ENCODE data around the gene CHRNA4.
"Not testable (repeated sequence)": the region's sequence is repeated elsewhere in the genome, so short reads cannot be mapped to it uniquely, and the experiment has no call there.

Gene CHRNA4

DNA sequence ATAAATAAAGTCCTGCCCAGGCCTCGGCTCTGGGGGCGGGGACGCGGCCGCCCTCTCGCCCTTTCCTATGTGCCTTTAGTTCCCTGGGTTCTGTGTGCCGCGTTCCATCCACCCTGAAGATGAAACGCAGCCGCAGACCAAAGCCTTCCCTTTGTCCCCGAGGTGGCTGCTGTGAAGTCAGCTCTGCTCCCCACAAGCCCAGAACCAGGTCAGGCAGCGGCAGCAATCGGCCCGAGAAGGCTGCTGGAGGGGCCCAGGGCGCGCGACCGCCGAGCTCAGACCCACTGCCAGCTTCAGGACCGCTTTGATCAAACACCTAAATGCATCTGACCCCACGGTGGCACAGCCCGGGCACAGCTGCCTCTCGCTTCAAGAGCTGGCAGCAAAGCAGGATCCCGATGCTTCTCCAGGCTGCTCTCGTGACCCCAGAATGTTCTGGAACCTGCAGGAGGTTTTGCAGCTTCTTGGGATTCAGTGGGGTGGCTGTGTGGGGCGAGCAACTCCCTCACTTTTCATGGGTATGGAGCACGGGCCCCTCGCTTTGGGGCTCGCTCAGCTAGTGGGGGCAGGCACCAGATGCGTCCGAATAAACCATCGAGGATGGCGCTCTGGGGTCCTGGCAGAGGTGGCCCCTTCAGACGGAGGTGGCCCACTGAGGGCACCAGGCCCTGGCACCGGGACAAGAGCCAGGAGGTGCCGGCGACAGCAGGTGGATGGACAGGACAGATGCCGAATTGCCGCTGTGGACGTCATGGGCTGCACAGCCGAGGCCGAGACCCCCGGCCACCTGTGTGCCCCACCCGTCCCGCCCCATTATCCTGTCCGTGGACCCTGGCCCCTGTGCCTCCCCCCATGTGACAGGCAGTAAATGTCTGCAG lies 13.0 kb downstream of the CHRNA4 start:
- DNase-seq: no peak

DNA sequence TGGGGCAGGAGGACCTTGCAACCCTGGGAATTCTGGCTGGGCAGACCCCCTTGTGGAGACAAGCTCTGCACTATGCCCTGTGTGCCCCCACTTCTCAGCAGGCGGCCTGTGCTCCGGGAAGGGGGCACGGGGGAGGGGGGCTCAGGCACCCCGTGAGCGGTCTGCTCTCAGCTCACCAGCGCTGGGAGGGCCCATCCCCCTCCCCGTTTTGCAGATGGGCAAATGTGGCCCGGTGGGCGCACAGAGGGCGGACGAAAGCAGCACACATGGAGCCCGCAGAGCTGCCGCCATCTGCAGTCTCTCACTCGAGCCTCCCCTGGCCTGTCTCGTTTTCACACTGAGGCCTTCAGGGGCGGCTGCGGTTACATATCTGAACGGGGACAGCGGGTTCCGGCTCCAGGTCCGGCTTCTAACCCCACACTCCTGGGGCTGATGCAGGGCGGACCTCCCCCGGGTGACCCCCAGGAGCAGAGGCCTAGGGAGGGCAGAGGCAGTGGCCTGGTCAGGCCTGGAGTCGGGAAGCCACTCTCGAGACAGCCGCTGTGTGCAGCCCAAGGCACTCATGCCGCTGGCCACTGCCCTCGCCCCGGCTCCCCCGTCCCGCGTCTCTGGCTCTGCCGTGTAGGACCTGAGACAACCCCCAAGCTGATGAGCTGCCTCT lies 13.9 kb downstream of the CHRNA4 start:
- DNase-seq: no peak

DNA sequence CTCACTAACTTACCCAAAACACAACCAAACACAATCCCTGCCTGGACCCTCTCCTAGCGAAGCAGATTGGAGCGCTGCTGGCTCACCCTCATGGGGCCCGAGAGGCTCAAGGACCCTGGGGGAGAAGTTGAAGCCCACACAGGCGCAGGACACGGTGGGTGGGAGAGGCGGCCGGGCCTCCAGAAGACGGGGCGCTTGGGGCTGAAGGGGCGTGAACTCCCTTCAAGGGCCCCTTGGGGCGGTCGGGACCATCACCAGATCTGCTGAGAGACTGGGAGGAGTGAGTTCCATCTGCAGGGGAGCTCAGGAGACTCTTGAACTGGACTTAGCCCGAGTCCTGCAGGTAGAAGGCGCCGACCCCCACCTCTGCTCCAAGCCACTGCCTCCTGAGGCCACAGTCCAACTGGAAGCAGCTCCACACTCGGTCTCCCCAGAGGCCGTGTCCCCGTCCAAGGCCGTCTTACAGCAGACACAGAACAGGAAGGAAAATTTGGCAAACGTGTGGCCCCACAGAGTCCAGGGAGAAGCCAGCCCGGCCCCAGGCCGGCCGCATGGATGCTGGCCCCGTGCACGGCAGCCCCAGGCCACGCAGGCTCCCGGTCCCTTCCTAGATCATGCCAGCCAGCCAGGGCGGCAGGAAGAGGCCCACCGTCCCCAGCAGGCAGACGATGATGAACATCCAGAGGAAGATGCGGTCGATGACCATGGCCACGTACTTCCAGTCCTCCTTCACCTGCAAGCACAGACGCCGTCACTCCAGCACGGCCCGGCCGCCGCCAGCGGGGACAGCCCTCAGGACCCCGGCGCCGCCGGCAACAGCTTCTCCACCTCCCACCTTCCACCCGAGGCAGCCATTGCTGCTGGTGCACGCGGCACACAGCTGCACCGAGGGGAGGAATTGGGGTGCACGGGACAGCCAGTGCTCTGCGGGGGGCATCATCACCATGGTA lies 14.7 kb downstream of the CHRNA4 start:
- DNase-seq: no peak

DNA sequence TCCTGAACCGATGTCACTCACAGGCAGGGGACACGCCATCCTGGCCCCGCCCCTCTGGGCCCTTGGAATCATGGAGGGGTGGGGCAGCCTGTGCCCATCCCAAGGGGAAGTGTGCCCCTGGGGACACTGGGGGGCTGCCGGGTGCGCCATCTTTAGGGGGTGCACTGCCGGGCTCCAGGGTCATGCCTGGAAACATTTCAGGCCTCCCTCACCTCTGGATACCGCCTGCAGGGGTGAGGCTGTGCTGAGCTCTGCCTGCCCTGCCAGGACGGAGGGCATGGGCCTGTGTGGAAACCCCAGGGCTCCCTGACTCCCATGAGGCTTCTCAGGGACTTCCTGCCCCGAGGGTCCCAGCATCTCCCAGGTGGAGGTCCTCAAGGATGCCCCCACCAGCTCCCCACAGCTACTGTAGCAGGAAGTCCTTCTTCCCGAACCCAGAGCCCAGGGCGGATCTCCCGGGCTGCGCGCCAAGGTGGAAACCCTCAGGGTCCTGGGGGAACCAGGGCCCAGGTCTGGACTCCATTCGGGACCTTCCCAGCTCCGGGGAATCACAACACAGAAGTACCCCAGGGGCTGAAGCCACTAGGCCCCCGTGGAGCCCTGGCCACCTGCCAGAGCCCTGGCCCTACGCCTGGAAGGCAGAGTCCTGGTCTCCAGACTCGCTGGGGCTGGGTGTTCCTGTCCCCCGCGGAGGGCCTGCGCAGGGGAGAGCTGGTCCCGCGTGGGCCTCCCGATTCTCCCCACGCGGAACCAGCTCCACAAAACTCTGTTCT lies 15.6 kb downstream of the CHRNA4 start:
- DNase-seq: no peak

DNA sequence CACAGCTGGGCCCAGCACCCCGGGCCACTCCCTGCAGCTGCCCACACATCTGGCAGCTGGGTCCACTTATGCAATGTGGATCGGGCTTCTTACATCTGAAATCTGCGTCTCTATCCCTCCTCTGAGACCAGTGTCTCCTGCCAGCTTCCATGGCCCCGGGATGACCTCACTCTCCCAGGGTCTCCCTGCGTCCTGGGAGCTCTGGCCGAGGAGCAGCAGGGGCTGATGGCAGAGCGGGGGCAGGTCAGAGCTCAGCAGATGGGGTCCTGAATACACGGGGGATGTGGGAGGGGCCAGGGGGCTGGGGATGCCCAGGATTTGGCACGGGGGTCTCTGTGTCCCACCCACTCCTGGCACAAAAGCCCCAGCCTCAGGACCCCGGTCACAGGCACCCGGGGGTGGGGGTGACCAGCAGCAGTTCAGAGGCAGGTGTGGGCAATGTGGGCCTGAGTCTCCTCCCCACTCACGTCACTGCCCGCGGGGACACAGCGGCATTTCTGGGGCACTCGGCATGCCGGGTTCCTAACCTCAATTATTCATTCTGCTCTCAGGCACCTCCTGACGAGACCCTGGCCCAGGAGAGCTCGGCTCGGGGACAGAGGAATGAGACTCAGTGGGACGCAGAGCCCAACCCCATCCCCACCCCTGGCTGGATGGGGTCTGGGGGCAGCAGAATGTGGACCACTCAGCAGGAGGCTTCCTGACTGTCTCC lies 16.4 kb downstream of the CHRNA4 start:
- no peak for DNase-seq

DNA sequence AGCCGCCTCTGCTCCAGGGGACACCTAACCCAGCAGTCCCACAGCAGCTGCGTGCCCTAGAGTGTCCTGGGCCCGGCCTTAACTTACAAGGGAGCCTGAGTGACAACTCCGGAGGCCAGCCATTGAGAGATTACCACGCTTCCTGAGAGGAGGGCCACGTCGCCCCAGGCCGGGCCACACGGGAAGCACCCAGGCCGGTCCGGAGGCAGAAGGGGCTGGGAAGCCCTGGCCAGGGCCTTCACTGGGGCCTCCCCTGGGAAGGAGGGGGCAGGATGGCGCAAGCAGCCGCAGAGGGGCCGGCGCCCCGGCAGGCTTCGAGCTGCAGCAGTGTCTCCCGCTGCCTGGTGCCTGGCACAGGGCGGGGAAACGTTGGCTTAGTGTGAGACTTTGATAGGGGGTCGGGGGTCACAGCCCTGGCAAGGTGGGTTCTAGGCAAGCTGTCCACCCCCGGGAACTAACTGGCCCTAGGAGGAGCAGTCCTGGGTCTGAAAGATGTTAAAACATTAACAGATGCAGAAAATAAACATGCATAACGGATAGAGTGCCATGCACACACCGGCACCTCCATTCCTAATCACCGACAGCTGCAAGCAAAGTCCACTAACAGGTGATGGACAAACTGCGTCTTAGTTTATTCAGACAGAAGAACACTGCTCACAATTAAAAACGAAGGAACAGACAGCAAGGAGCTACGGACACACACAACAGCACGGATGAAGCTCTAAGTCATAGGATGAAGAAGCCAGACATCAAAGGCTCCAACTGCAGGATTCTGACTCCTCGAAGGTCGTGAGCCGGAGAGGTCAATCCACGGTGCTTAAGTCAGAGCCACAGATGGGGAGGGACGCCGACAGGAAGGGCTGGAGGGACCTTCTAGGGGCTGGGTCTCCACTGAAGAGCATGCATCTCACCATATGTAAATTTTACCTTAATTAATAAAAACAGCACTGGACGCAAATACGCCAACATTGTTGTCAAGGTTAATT lies 17.4 kb downstream of the CHRNA4 start:
- DNase-seq: no peak

DNA sequence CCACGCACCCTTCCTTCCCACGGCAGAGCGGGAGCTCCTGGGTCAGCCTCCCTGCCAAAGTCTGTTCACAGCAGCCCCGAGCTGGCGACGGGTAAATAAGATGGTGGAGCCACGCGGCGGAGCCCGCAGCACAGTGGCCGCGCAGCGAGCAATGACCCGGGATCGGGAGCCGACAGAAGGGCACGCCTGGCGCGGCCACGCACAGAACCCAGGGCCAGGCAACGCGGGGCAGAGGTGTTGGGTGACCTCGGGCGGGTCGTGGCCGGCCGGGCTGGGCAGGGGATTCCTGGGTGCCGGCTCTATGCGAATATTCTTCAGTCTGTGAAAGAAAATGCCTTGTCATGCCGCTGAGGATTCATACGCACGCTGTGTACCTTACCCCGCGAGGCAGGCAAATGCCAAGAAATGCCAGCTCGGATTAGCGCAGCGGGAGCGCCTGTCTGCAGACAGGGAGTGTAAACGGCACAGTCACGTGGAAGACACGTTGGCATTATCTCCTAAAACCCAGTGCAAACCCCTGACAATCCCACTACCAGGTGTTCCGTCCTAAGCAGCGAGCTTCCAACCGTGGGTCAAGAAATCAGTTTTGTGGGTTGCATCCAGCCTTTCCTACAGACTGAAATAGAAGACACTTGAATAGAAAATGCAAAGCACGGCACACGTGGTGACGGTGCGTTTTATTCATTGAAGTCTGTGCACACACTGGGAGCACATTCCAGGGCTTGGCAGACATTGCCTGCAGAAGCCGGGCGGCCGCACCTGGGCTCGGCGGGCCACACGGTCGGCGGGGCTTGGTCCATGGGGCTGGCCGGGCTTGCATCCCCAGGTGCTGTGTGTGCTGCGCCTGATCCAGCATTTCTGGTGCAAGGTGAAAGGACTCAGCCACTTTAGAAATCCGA lies 18.3 kb downstream of the CHRNA4 start:
- DNase-seq: no peak

- peak; percentile 7 for DNase-seq
Measured at GRCh38 chr20:63340158-63340688, 20.9 kb downstream of the CHRNA4 start.

GRCh38 chr20:63339154-63340094 lies 21.7 kb downstream of the CHRNA4 start:
- DNase-seq: not testable (repeated sequence)

- DNase-seq: no peak
Measured at GRCh38 chr20:63337786-63338420, 23.2 kb downstream of the CHRNA4 start.

DNA sequence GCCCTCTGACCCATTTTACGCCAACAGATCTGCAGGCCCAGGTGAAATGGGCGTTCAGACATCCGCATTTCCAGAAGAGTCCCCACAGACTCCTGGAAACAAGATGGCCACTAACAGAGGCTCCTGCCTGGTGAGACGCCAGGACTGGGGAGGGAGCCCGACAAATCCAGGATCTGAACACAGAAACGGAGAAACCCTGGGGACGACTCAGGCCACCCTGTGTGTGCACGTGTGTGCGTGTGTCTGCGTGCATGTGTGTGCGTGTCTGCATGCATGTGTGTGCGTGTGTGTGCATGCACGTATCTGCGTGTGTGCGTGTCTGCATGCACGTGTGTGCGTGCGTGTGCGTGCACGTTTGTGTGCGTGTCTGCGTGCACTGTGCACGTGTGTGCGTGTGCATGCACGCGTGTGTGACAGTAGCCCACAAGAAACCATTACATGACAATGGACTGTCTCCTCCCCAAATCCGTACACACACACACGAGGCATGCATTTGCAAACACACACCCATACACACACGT lies 24.9 kb downstream of the CHRNA4 start:
- no peak for DNase-seq

DNA sequence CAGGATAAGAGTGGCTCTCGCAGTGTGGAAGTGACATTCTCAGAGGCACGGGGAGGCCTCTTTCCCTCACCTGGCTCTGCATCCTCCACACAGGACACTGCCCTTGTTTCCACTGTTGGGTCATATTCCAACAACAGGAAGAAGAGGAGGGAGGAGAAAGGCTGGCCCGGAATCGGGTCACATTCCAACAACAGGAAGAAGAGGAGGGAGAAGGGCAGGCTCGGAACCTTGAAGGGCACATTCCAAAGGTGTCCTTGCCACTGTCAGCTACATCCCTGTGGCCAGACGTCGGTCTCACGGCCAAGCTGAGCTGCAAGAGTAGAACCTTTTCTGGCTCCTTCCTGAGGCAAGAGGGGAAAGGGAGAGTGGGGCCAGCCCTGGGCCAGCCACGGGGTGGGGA lies 25.4 kb downstream of the CHRNA4 start:
- DNase-seq: no peak

- DNase-seq: not testable (repeated sequence)
Measured at GRCh38 chr20:63335060-63335459, 26.1 kb downstream of the CHRNA4 start.

DNA sequence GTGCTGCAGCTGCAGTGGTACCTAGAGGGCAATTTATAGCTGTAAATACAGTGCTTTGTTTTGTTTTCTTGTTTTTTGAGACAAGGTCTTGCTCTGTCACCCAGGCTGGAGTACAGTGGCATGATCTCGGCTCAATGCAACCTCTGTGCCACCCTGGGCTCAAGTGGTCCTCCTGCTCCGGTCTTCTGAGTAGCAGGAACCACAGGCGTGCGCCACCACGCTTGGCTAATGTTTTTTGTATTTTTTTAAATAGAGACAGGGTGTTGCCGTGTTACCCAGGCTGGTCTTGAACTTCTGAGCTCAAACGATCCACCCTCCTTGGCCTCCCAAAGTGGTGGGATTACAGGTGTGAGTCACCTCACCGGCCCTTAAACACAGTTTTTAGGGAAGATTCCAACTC lies 26.8 kb downstream of the CHRNA4 start:
- DNase-seq: no peak

DNA sequence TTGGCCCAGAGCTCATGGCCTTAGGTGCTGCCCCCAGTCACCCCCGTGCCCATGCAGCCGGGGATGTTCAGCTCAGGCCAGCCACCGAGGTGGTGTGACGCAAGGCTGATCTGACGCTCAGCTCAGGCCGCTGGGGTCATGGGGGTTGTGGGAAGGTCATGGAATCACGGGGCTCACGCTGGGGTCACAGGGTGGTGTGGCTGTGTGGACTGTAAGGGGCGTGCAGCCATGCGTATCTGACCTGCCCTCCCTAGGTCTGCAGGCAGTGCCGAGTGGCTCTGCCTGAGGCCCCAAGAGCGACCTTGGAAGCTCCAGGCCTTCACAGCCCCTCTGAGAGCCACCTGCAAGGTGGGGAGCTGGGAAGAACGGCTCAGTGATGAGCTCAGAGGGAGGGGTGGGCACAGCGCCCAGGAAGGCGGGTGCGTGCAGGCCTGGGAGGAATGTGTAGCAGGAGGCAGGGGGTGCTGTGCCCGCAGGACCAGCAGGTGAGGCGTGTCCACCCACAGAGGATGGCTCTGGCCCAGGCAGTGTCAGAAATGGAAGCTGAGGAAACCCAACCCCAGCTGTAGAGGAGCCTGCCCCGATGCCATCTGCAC lies 27.8 kb downstream of the CHRNA4 start:
- DNase-seq: no peak

GRCh38 chr20:63332488-63333240 lies 28.5 kb downstream of the CHRNA4 start:
- DNase-seq: no peak
